ENCODE results near the gene NLGN1.
A peak's percentile ranks its signal among the peaks of the same experiment; 100 is the strongest.

Gene NLGN1

DNA sequence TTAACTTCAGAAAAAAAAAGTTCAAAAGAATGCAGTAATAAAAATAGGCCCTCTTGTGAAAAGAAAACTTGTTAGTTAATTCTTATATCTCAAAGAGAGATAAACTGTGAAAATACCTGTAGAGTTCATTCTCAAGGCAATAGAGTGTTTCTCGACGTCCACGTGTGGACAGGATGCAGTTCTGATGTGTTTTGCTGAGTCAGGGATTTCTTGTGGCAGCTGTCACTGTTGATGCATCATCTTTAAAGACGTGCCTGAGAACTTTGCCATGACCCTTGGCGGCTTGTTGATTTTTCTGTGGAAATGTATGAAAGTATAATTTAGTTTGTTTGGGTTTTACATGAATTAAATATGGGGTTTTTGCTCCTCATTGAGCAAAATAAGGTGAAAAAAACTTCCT, 702.2 kb downstream of the NLGN1 start:
- DNase-seq (ENCODE audit: low spot score), result no peak

DNA sequence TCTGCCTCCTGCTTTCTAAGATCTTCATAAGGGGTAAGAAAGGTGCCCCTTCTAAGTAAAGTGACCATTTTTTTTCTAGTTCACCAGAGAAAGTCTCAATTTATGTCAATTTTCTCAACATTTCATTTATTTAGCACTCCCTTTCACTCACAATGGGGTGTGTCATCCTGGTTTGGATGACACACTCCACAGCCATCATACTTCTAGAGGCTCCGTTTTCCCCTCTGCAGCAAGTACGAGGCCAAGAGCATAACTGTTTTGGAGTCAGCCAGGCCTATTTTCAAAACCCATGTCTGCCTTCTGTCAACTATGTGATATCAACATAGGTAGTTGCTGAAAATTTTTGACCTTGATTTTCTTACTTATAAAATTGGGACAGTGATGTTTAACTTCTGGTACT, 703.2 kb downstream of the NLGN1 start:
- DNase-seq (ENCODE audit: low spot score), result no peak

- DNase-seq (ENCODE audit: low spot score), result no peak
Measured at GRCh38 chr3:174101244-174101643, 703.7 kb downstream of the NLGN1 start.

- DNase-seq (ENCODE audit: low spot score), result no peak
Measured at GRCh38 chr3:174102274-174102673, 704.7 kb downstream of the NLGN1 start.

DNA sequence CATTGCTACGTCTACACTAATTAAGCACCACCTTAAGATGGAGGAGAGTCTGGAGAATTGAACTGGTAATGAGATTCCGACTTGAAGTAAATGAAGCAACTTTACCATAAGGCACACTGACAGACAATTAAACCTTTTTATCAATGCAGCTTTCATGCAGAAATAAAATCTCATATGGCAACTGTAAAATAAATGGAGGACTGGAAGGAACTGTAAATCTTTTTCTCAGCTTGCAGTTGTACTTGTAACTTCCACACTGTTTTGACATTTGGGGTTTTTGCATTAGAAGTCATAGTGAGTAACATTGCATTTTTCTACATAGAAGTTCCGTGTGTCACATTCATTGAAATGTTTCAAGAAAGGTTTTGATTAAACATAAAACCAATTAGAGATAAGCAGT, 705.3 kb downstream of the NLGN1 start:
- DNase-seq (ENCODE audit: low spot score), result no peak

GRCh38 chr3:174110761-174111160, 713.2 kb downstream of the NLGN1 start:
- no peak for DNase-seq (ENCODE audit: low spot score)

GRCh38 chr3:174111776-174112175, 714.2 kb downstream of the NLGN1 start:
- DNase-seq (ENCODE audit: low spot score), result no peak

DNA sequence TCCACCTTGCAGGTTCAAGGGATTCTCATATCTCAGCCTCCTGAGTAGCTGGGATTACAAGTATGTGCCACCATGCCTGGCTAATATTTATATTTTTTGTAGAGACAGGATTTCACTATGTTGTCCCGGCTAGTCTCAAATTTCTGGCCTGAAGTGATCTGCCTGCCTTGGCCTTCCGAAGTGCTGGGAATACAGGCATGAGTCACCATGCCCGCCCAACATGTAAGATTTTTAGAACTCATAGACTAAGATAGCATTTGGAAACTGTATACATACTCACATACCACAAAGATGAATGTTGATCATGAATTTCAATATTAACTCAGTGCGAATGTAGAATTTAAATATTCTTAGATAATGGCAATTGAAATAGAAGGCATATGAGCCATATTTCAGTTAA, 718.9 kb downstream of the NLGN1 start:
- no peak for DNase-seq (ENCODE audit: low spot score)

GRCh38 chr3:174120997-174121396, 723.5 kb downstream of the NLGN1 start:
- DNase-seq (ENCODE audit: low spot score), result no peak

- no peak for DNase-seq (ENCODE audit: low spot score)
Measured at GRCh38 chr3:174122411-174122810, 724.9 kb downstream of the NLGN1 start.

DNA sequence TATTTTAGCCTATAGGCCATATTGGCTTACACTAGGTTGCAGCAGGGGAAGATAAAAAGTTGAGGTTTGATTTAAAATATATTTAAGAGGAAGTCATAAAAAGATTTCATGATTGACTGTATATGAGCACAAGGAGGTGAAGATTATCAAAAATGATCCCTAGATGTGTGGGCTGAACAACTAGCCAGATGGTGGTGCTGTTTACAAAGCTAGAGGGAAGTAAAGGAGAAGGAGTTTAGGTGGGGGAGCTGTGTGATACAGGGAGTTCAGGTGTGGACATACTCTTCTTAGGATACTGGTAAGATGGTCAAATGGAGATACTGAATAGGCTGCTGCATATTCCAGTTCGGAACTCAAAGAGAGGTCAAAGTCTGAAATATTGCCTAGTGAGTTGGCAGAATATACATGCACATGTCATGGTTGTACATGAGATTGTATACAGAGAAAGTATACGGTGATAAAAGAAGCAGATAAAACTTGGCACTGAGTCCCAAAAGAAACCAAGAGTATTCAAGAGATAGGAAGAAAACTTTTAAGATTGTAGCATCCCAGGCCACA, 727.8 kb downstream of the NLGN1 start:
- peak; percentile 37 for DNase-seq (ENCODE audit: low spot score)

GRCh38 chr3:174126990-174127758, 729.6 kb downstream of the NLGN1 start:
- no peak for DNase-seq (ENCODE audit: low spot score)

- no peak for DNase-seq (ENCODE audit: low spot score)
Measured at GRCh38 chr3:174132006-174132405, 734.5 kb downstream of the NLGN1 start.

DNA sequence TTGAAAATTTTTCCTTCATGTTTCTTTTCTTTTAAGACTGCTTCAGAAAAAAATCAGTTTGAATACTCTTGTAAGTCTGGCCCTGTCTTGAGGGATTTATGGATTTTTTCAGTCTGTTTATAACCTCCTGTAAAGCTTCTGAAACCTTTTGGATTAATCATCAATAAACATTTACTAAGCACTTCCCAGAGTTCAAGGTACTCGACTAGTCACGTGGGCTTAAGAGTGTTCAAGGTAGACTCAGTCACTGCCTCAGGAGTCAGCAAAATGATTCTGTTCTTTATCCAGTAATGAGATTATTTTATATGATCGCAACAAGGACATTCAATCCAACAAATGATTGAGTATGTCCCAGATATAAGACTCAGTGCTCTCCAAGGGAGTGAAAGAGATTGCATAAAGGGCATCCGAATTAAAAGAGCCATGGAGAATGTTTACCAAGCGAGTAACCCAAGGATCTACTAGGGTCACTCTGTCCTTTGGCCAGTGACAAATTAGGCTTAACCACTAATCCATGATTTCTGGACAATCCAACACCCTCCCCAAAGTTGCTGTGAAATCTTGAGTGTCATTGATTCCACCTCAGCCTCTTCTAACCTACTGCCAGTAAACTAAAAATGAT, 735.0 kb downstream of the NLGN1 start:
- DNase-seq (ENCODE audit: low spot score), result no peak

DNA sequence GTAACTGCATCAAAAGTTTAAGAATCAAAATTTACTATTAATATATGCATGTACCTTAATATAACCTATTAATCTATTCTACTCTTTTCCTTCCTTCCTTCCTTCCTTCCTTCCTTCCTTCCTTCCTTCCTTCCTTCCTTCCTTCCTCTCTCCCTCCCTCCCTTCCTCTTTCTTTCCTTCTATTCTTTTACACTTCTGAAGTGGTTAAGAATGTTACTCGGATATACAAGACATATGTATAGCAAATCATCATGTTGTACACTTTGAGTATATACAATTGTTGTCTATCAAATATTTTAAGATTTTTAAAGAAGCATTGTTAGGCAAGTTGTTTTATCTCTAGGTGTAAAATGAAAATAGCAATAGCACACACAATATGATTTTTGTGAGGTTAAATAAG, 748.5 kb downstream of the NLGN1 start:
- DNase-seq (ENCODE audit: low spot score), result no peak

GRCh38 chr3:174147798-174148197, 750.3 kb downstream of the NLGN1 start:
- DNase-seq (ENCODE audit: low spot score), result no peak

- DNase-seq (ENCODE audit: low spot score), result no peak
Measured at GRCh38 chr3:174153871-174154270, 756.3 kb downstream of the NLGN1 start.

DNA sequence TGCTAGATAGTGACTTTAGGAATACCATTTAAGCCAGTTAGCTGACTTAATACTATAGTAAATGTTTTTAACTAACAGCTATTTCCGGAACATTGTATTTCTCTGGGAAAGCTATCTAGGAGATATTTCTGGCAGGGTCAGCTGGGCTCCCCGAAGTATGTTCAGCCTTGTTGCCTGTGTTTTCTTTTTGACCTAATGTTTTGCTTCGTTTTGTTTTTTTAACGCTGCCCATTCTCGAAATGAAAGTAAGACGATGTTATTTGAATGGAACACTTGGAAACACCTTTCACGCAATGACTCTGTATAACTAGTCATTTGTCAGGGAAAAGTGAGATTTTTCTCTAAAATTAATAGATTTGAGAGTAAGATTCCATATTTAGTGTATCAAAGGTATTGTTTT, 758.7 kb downstream of the NLGN1 start:
- no peak for DNase-seq (ENCODE audit: low spot score)

DNA sequence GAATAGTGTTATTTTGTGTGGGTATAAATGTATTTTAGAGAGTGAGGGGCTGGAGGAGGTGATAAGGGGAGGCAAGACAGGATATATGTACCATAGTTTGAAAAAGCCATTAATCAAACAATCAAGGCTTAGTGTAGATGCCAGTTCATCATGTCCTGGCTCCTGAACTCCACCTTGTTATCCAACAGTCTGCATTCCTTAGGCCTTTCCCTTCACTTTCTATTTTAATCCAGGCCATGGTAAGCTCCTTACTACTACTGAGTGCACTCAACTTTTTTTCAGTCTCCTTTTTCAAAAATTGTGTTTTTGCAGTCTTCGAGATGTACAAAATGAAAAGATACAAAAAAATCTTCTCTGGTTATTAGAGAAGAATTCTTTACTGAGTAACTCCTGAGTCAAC, 761.1 kb downstream of the NLGN1 start:
- DNase-seq (ENCODE audit: low spot score), result no peak

DNA sequence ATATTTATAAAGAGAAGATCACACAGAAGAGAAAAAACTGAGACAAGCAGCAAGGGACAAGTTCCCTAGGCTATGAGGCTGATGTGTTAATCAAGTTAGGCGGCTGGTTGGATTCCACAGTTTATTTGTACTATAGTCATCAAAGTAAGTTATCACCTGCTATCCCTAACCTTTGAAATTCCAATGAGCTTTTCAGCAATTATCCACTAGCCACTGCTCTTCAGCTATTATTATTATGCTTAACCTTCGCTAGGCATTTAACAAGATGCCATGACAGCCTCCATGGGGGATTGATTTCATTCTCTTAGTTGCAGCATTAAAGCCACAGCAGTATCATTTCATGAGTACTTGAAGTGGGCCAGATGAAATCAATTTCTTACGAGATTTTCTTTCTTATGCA, 762.1 kb downstream of the NLGN1 start:
- no peak for DNase-seq (ENCODE audit: low spot score)

DNA sequence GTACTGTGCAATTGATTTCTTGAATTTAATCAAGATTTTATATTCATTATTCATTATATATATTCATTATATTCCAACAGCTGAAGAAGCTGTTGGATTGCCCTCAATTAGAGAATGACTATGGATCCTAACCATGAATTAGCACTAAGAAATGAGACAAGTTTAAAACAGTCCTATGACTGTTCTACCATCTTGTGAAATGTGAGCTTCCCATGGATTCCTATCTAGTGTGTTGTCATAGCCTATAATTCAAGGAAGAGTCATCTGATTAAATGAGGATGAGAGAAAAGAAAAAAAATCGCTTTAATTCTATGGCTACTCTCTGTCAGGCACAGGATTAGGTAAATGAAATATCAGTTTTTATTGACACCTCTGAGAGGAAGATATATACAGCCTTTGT, 765.0 kb downstream of the NLGN1 start:
- no peak for DNase-seq (ENCODE audit: low spot score)

- no peak for DNase-seq (ENCODE audit: low spot score)
Measured at GRCh38 chr3:174168026-174168425, 770.5 kb downstream of the NLGN1 start.

DNA sequence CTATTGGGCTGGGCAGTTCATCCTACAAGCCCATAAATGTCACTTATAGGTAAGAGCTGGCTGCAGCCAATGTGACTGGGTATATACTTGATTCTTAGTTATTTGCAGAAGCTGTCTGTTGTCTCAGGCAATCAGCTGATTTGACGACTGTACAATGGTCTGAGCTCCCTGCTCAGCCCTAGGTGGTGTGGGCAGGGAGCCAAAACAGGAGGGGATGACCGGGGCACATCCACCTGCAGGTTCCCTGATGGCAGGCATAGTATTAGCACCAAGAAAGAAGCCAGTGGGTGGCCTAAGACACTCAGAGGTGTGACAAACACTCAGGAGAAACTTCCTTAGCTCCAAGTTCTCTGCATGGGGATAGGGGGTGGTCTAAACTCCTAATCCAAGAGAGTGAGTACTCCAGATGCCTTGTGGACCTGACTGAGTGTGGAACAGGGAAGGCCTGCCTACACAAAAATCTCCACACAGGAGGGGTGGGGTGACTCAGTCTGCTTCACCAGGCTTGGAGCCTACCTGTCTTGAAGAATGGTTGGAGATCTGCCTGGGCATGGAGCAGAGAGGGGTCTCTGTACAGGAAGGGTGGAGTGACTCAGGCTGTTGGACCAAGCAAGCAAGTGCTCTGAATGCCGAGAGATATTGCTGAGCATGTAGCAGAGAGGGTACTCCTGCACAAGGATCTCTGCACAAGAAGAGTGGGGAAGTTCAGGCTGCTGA, 771.2 kb downstream of the NLGN1 start:
- DNase-seq (ENCODE audit: low spot score), result no peak

Measured in pons (tissue), 1 donor.